ENCODE measurements around the gene TPRX2.

DNA sequence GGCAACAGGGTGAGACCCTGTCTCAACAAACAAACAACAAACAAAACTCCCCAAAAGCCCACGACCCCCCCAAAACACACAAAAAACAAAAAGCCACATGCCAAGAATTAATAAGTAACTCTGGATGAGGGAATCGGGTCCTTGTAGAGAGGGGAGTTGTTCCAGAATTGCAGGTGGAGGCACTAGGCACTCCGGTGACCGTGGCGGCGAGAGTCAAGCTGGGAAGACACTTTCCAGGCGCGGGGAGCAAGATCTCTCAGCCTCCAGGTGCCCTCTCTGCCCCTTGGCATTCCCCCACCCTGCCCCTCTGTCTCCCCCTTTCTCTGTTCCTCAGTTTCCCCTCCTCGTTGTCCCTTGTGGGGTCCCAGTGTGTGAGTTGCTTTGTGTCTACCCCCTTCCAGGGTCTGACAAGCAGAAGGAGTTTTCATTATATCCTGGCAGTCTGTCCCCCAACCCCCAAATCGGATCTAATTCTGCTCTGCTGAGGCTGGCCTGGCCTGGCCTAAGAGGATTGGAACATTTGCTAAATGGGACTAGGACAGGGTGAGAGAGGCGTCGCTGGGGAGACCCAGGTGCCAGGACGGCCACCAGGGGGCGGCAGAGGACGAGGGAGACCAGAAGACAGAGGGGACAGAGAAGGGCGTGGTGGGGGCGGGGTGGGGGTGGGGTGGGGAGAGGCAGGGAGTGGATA is 45.6 kb upstream of the TPRX2 start:
- no peak for TF ChIP-seq EP300 (conservative IDR thresholded peaks at IDR 0.05; ENCODE audit: poor library complexity, severe bottlenecking)
- TF ChIP-seq EZH2 (IDR thresholded peaks at IDR 0.05; ENCODE audit: borderline replicate concordance, insufficient read depth, low read length, poor library complexity, severe bottlenecking): no peak
